Stomach (tissue), 9 donors: ENCODE data around the gene SPATA33. TPM values are rescaled to one million over a fixed set of nuclear protein-coding genes. Genes with fewer than 3 reads are reported as not detected.
"Not testable (repeated sequence)": the region's sequence is repeated elsewhere in the genome, so short reads cannot be mapped to it uniquely, and the experiment has no call there.

Experiments
- DNase-seq, 2 donors: peaks; one replicate each; pipeline versions ENCODE4 v3.0.0 to v3.0.0-alpha.2; 2013 to 2019
- H3K27ac ChIP-seq, 5 donors: fragments of 200-600 bp in 4 of 5; sonication (generic) in 4 of 5; one replicate each; pipeline ENCODE4 v1.5.1; 2013 to 2019; ENCODE audit warnings: mild to moderate bottlenecking in 1 of 5, moderate library complexity in 1 of 5
- H3K27me3 ChIP-seq, 3 donors: fragments of 200-600 bp; sonication (generic); one replicate each; pipeline ENCODE4 v1.5.1; 2017 to 2019; ENCODE audit warnings: mixed run types in 1 of 3
- H3K36me3 ChIP-seq, 4 donors: fragments of 200-600 bp; sonication (generic); 1 replicate in 3 of 4; 2 replicates in 1 of 4; pipeline ENCODE4 v1.5.1; 2016 to 2019
- H3K4me1 ChIP-seq, 4 donors: fragments of 200-600 bp; sonication (generic); one replicate each; pipeline ENCODE4 v1.5.1; 2016 to 2019
- H3K4me3 ChIP-seq, 4 donors: fragments of 200-600 bp; sonication (generic) in 3 of 4; one replicate each; pipeline ENCODE4 v1.5.1; 2016 to 2019; ENCODE audit warnings: mild to moderate bottlenecking in 1 of 4
- H3K9me3 ChIP-seq, 4 donors: fragments of 200-600 bp; sonication (generic); one replicate each; pipeline ENCODE4 v1.5.1; 2016 to 2019
- EP300 ChIP-seq: sonication (generic); formaldehyde crosslinking; IDR thresholded peaks from one replicate; pipeline ENCODE4 v1.6.1; 2017; ENCODE audit warnings: antibody characterized with exemption
- POLR2A ChIP-seq, 4 donors: fragments of 450-650 bp; IDR thresholded peaks; one replicate each; pipeline ENCODE4 v1.6.1; 2016; ENCODE audit warnings: antibody characterized with exemption in 4 of 4, control low read depth in 2 of 4, mild to moderate bottlenecking in 1 of 4, moderate library complexity in 1 of 4
- POLR2AphosphoS5 ChIP-seq, 3 donors: sonication (generic); formaldehyde crosslinking; IDR thresholded peaks; one replicate each; pipeline ENCODE4 v1.6.1; 2016; ENCODE audit warnings: antibody characterized with exemption in 3 of 3
- whole genome bisulfite sequencing, 5 donors: extraction: QIAGEN DNeasy Blood & Tissue Kit in 3 of 5; methylation state at CpG; one replicate each; pipeline versions ENCODE4 v1.1.5 to v1.1.7; 2013 to 2018; 5-methylcytosine and 5-hydroxymethylcytosine counted together
- intact Hi-C: fragments of 100-400 bp; cut with DNase I; formaldehyde crosslinking; loops from one replicate; pipeline ENCODE4 v1.15.1; 2023; ENCODE audit warnings: low total_unique reads
- polyA plus RNA-seq, 3 donors: library from polyadenylated mRNA; stranded (reverse); fragments of 200-250 nt; gene quantifications; one replicate each; pipeline ENCODE4 v1.2.3, GENCODE V29; 2013
- total RNA-seq, 5 donors: library from RNA; depleted of rRNA; stranded (reverse); fragments of >200 nt; gene quantifications; one replicate each; pipeline versions ENCODE4 v1.1.0 to v1.2.3, GENCODE V29; 2014 to 2016
- TF ChIP-seq, protein P1 (sequence below), 7 experiments: fragments of 450-650 bp in 4 of 7; fragments of 200-600 bp in 3 of 7; sonication (generic) in 3 of 7; IDR thresholded peaks; one replicate each; pipeline ENCODE4 v1.5.1; 2016 to 2019; ENCODE audit warnings: antibody characterized with exemption in 7 of 7, control low read depth in 2 of 7, mild to moderate bottlenecking in 1 of 7
- donor health status: healthy with polysubstance abuse.
- donor health status: Bipolar disorder and iron deficiency.
- donor health status: healthy.

Gene SPATA33
- total and polyA plus RNA-seq, 8 donors = 3.2 to 181 (median 11.1) TPM

- no peak for TF ChIP-seq POLR2A (IDR thresholded peaks at IDR 0.05)
- TF ChIP-seq, protein P1, sequence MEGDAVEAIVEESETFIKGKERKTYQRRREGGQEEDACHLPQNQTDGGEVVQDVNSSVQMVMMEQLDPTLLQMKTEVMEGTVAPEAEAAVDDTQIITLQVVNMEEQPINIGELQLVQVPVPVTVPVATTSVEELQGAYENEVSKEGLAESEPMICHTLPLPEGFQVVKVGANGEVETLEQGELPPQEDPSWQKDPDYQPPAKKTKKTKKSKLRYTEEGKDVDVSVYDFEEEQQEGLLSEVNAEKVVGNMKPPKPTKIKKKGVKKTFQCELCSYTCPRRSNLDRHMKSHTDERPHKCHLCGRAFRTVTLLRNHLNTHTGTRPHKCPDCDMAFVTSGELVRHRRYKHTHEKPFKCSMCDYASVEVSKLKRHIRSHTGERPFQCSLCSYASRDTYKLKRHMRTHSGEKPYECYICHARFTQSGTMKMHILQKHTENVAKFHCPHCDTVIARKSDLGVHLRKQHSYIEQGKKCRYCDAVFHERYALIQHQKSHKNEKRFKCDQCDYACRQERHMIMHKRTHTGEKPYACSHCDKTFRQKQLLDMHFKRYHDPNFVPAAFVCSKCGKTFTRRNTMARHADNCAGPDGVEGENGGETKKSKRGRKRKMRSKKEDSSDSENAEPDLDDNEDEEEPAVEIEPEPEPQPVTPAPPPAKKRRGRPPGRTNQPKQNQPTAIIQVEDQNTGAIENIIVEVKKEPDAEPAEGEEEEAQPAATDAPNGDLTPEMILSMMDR (IDR thresholded peaks at IDR 0.05) = no peak
- H3K4me1 ChIP-seq = no peaks in the 10 kb centered on the region
- H3K27me3 ChIP-seq = no peaks in the 10 kb centered on the region
- H3K36me3 ChIP-seq = peaks cover 0 to 25% (median 14%) of the 10 kb centered on the region in 4 donors
- no peaks in the 10 kb centered on the region for H3K9me3 ChIP-seq
- DNase-seq = no peak
- H3K27ac ChIP-seq = no peak overlapping the region
- intact Hi-C loops = no loop called here
- WGBS, 5 donors = 72 to 82% (median 78%) methylated on average over 8 to 9 of the region's 9 CpGs
- H3K4me3 ChIP-seq = no peak overlapping the region
Observed at GRCh38 chr16:89667633-89668032, 10.0 kb downstream of the SPATA33 start.

GRCh38 chr16:89668790-89669158, 11.1 kb downstream of the SPATA33 start:
- no peak for DNase-seq
- Histone ChIP-seq H3K36me3 (peaks cover 0 to 13% (median 4%) of the 10 kb centered on the region in 4 donors), H3K27ac (no peak overlapping the region), H3K27me3 (no peaks in the 10 kb centered on the region), H3K4me1 (no peaks in the 10 kb centered on the region), H3K9me3 (no peaks in the 10 kb centered on the region), H3K4me3 (no peak overlapping the region)
- intact Hi-C loops = no loop called here
- WGBS, 5 donors = 45 to 76% (median 74%) methylated on average over 5 of the region's 5 CpGs
- TF ChIP-seq POLR2A (IDR thresholded peaks at IDR 0.05) = no peak
- TF ChIP-seq EP300 = no peak
- TF ChIP-seq, protein P1 (IDR thresholded peaks at IDR 0.05) = no peak
- no peak for TF ChIP-seq POLR2AphosphoS5 (IDR thresholded peaks at IDR 0.05)

DNA sequence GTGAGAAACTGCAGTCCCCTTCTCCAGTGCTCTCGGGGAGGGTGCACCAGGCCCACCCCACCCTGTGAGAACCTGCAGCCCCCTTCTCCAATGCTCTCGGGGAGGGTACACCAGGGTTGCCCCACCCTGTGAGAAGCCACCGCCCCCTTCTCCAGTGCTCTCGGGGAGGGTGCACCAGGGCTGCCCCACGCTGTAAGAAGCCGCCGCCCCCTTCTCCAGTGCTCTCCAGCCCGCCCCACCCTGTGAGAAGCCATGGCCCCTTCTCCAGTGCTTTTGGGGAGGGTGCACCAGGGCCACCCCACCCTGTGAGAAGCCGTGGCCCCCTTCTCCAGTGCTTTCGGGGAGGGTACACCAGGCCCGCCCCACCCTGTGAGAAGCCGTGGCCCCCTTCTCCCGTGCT, 12.1 kb downstream of the SPATA33 start:
- Histone ChIP-seq H3K4me3 (no peak overlapping the region), H3K27me3 (no peaks in the 10 kb centered on the region), H3K36me3 (peaks cover 0 to 8% (median 0%) of the 10 kb centered on the region in 4 donors), H3K4me1 (no peaks in the 10 kb centered on the region), H3K27ac (no peak overlapping the region), H3K9me3 (no peaks in the 10 kb centered on the region)
- 79 to 93% (median 88%) methylated on average over 10 to 13 of the region's 13 CpGs for WGBS, 5 donors
- TF ChIP-seq POLR2A (IDR thresholded peaks at IDR 0.05) = no peak
- TF ChIP-seq, protein P1 (IDR thresholded peaks at IDR 0.05) = no peak
- no peak for TF ChIP-seq POLR2AphosphoS5 (IDR thresholded peaks at IDR 0.05)
- TF ChIP-seq EP300 = no peak
- no peak for DNase-seq
- intact Hi-C loops = no loop called here

GRCh38 chr16:89670496-89671431, 13.1 kb downstream of the SPATA33 start:
- no peaks in the 10 kb centered on the region for H3K4me1 ChIP-seq
- no peaks in the 10 kb centered on the region for H3K27me3 ChIP-seq
- intact Hi-C loops = no loop called here
- H3K27ac ChIP-seq = no peak overlapping the region
- no peaks in the 10 kb centered on the region for H3K9me3 ChIP-seq
- TF ChIP-seq, protein P1 (IDR thresholded peaks at IDR 0.05) = no peak
- TF ChIP-seq POLR2AphosphoS5 (IDR thresholded peaks at IDR 0.05) (no peak), POLR2A (IDR thresholded peaks at IDR 0.05) (no peak), EP300 (no peak)
- H3K36me3 ChIP-seq = peaks cover 0 to 8% (median 0%) of the 10 kb centered on the region in 4 donors
- WGBS, 5 donors = 75 to 82% (median 80%) methylated on average over 10 of the region's 10 CpGs
- DNase-seq = no peak
- H3K4me3 ChIP-seq = no peak overlapping the region

DNA sequence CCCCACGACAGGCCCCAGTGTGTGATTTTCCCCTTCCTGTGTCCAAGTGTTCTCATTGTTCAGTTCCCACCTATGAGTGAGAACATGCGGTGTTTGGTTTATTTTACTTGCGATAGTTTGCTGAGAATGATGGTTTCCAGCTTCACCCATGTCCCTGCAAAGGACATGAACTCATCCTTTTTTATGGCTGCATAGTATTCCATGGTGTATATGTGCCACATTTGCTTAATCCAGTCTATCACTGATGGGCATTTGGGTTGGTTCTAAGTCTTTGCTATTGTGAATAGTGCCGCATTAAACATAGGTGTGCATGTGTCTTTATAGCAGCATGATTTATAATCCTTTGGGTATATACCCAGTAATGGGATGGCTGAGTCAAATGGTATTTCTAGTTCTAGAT, 13.9 kb downstream of the SPATA33 start:
- WGBS, 5 donors = 87 to 97% (median 92%) methylated on average over 4 of the region's 4 CpGs
- intact Hi-C loops, H3K4me3 ChIP-seq, H3K36me3 ChIP-seq, H3K9me3 ChIP-seq, H3K4me1 ChIP-seq, H3K27ac ChIP-seq, DNase-seq, H3K27me3 ChIP-seq: not testable (repeated sequence)
